ENCODE measurements around the gene NXN. TPM values are rescaled to one million over a fixed set of nuclear protein-coding genes. Genes with fewer than 3 reads are reported as not detected.
A peak's percentile ranks its signal among the peaks of the same experiment; 100 is the strongest.

The NXN gene
- total RNA-seq, 1 donor from 2014 or later, result 51.6 TPM

- Histone ChIP-seq H3K27me3 (no peaks in the 10 kb centered on the region), H3K27ac (peak overlapping the region; percentile 93), H3K4me3 (peak overlapping the region; percentile 93), H3K9me3 (no peaks in the 10 kb centered on the region), H3K36me3 (no peaks in the 10 kb centered on the region), H3K4me1 (peaks cover 47% of the 10 kb centered on the region)
- no peak for DNase-seq (ENCODE audit: extremely low spot score in 2 of 2)
- TF ChIP-seq POLR2AphosphoS5 (IDR thresholded peaks at IDR 0.05; ENCODE audit: insufficient read depth in 1 of 2, low read depth in 1 of 2) (no peak), POLR2A (IDR thresholded peaks at IDR 0.05) (no peak), CTCF (IDR thresholded peaks at IDR 0.05) (no peak)
- intact Hi-C loops (cut with DNase I), result loop anchor here (10.0 kb wide), 2 partner anchors 94 to 124 kb away; no protein-coding TSS in a partner anchor
Measured at GRCh38 chr17:979212-979538, 401 bp downstream of the NXN start.

GRCh38 chr17:978103-979093 is 1.2 kb downstream of the NXN start:
- intact Hi-C loops (cut with DNase I), result loop anchor here (10.0 kb wide), 2 partner anchors 94 to 124 kb away; no protein-coding TSS in a partner anchor
- peaks cover 47% of the 10 kb centered on the region for H3K4me1 ChIP-seq
- DNase-seq (ENCODE audit: extremely low spot score in 2 of 2), result no peak

GRCh38 chr17:977166-977565 is 2.4 kb downstream of the NXN start:
- Histone ChIP-seq H3K4me1 (peaks cover 47% of the 10 kb centered on the region), H3K36me3 (no peaks in the 10 kb centered on the region), H3K27me3 (no peaks in the 10 kb centered on the region), H3K4me3 (peak overlapping the region; percentile 93), H3K9me3 (no peaks in the 10 kb centered on the region), H3K27ac (peak overlapping the region; percentile 93)
- DNase-seq (ENCODE audit: extremely low spot score in 2 of 2), result no peak
- intact Hi-C loops (cut with DNase I), result loop anchor here (10.0 kb wide), 2 partner anchors 92 to 122 kb away; no protein-coding TSS in a partner anchor
- TF ChIP-seq POLR2AphosphoS5 (IDR thresholded peaks at IDR 0.05; ENCODE audit: insufficient read depth in 1 of 2, low read depth in 1 of 2) (no peak), CTCF (IDR thresholded peaks at IDR 0.05) (no peak), POLR2A (IDR thresholded peaks at IDR 0.05) (no peak)

More at GRCh38 chr17:978103-979093, 1.2 kb downstream of the NXN start:
- Histone ChIP-seq H3K36me3 (no peaks in the 10 kb centered on the region), H3K4me3 (peak overlapping the region; percentile 93), H3K9me3 (no peaks in the 10 kb centered on the region), H3K27me3 (no peaks in the 10 kb centered on the region), H3K27ac (peak overlapping the region; percentile 93)
- TF ChIP-seq POLR2AphosphoS5 (IDR thresholded peaks at IDR 0.05; ENCODE audit: insufficient read depth in 1 of 2, low read depth in 1 of 2), result peak; percentile 39 to 61
- TF ChIP-seq CTCF (IDR thresholded peaks at IDR 0.05), result no peak

- no peak for TF ChIP-seq CTCF (IDR thresholded peaks at IDR 0.05)
- no peak for TF ChIP-seq POLR2A (IDR thresholded peaks at IDR 0.05)
- no peak for TF ChIP-seq POLR2AphosphoS5 (IDR thresholded peaks at IDR 0.05; ENCODE audit: insufficient read depth in 1 of 2, low read depth in 1 of 2)
- Histone ChIP-seq H3K27ac (peak overlapping the region; percentile 5), H3K27me3 (no peaks in the 10 kb centered on the region), H3K9me3 (no peaks in the 10 kb centered on the region), H3K4me1 (peaks cover 47% of the 10 kb centered on the region), H3K4me3 (no peak overlapping the region), H3K36me3 (no peaks in the 10 kb centered on the region)
- intact Hi-C loops (cut with DNase I), result loop anchor here (10.0 kb wide), 2 partner anchors 92 to 122 kb away; no protein-coding TSS in a partner anchor
- DNase-seq (ENCODE audit: extremely low spot score in 2 of 2), result no peak
Measured at GRCh38 chr17:976312-976711, 3.3 kb downstream of the NXN start.
